ENCODE measurements around the gene CEACAM6.
A peak's percentile ranks its signal among the peaks of the same experiment; 100 is the strongest.
"Not testable (repeated sequence)": the region's sequence is repeated elsewhere in the genome, so short reads cannot be mapped to it uniquely, and the experiment has no call there.

CEACAM6 gene

DNA sequence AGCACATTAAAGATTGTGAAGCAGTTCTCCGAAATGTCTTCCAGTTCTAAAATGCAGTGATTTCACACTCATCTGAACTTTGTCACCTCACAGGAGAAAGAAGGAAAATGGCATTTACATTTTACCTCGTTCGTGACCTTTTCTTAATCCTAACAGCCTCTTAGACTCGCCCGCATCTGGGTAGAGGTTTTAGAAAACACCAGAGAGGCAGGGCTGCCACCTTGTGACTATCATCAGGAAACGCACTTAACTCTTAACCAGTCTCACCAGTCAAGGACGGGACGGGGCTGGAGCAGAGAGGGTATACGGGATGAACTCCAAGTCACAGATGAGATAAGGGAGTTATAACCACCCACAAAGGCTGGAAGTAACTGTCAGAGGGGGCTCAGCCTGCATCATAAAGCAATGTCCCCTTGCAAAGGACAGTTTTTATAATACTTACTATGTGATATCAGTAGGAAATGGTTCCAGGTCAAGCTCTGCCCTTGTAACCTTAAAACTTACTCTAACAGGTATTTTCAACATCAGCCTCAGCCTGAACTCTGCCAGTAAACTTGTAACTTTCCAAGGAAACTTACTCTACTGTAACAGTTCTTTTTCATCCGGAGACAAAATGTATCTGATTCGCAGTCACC is 8.6 kb upstream of the CEACAM6 start:
- no peak for DNase-seq (ENCODE audit: low read depth, low spot score)

DNA sequence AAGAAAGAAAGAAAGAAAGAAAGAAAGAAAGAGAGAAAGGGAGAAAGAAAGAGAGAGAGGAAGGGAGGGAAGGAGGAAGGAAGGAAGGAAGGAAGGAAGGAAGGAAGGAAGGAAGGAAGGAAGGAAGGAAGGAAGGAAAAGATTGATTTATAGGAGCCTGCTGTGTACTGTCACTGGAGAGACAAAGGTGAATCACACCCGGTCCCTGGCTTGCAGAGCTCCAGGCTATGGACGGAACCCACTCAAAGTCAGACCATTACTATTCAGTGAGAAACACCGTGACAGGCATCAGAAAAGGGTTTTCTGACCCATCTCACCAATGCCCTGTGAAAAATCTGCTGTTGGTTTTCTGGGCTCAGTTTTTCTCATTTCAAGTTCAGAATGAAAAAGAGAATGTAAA is 7.3 kb upstream of the CEACAM6 start:
- DNase-seq (ENCODE audit: low read depth, low spot score), result no peak

DNA sequence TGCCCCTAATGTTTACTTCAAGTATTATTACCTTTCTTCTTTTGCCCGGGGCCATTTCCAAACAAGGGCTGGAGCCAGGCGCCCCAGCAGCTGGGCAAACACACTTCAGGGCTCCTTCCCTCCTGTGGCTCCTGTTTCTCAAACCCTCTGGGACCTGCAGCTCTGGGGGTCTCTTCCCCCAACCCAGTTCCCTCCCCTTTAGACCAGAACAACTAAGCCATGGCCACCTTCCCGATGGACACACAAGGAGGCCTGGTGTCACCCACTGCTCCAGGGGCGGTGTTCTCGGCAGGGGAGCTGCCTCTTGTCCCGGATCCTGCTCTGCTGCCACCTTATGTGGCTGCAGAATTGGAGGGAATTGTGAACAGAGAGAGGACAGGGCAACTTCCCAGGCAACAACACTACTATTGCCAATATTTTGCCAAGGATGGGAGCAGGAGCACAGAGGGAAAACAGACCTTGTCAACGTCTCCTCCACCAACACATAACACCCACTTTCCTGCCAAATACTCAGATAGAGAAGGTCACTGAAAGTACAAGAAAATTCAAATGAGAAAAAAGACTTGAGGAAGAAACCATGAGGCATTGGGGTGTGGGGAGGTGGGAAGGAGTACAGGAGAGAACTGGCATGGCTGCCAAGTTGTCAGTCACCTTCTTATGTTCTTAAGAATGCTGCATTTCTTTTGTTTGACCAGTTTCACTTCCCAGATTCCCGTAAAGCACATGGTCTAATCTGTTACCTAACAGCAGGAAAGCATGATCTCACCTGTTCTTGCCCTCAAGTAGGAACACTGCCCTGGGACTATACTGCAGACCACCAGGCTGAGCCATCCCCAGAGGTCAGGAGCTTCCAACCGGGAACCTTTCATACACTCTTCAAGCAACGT is 4.8 kb upstream of the CEACAM6 start:
- DNase-seq (ENCODE audit: low read depth, low spot score), result not testable (repeated sequence)

DNA sequence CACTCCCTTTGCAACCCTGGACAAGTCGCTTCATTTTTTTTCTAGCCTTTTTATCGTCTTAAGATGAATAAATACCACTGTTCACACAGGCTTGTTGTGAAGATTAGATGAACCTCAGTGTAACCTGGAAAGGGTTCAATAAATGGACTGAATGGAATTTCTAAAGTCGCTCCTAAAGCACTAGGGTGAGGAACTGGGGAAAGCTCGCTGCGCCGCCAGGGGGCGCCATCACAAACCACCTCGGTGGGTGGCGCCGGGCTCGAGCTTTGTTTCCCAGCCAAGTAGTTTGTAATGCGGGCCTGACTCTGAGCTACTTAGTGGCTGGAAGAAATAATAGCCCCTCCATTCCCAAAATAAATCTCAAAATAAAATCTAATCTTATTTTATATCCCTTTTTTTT is 2.2 kb upstream of the CEACAM6 start:
- DNase-seq (ENCODE audit: low read depth, low spot score), result no peak

DNA sequence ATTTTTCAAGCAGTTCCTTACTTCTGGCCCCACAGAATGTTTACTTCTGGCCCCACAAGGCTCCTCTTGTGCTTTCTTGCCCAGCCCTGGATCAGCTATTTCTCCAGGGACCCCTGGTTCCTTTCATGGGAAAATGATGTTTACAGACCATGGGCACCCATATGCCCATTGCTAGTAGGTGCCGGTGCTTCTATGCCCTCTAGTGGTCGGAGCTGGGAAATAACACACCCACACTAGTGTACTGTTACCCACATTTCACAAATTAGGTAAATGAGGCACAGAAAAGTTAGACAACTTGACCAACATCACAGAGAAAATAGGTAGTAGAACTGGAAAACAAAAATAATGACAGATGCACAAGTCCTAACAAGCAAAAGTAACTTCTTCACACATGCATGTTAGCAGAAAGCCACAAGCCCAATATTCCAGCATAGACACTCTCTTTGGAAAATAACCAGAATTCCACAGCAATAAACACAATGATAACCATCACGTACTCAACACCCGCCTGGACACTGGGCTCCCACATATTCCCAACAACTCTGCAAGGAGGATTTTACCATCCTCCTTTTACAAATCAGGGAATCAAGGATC is 1.3 kb upstream of the CEACAM6 start:
- DNase-seq (ENCODE audit: low read depth, low spot score), result no peak

DNA sequence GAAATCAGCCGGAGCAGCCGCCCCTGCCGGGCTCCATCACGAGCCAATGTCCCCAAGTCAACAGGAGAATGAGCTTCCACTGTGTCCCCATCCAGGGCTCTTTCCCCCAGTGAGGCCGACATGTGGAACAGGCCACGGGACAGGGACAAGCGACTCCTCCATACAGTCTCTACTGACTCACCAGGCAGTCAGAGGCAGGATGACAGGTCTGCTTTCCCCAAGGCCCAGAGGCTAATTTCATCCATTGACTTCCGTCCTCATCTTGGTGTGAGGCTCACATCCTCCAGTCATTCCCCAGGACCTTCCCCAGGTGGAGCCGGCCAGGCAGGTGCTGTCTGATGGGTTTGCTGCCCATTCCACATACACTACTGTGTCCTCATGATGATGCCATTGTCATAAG is 3.5 kb downstream of the CEACAM6 start:
- no peak for DNase-seq (ENCODE audit: low read depth, low spot score)

DNA sequence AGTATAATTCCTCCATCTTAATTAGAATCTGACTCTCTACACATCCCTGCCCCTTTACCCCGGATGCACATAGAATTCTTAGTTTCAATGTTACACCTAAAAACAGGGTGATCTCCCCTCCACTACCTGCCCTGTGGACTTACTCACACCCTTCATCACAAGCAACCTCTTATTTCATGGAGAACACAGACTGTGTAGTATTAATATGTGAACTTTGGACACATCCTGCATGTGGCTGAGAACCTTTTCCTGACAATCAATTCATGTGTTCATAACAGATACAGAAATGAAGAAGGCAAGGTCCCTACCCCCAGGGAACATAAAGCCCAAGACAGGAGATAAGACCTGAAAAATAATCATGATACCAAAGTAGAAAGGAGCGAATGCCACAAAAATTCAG is 11.8 kb downstream of the CEACAM6 start:
- no peak for DNase-seq (ENCODE audit: low read depth, low spot score)

DNA sequence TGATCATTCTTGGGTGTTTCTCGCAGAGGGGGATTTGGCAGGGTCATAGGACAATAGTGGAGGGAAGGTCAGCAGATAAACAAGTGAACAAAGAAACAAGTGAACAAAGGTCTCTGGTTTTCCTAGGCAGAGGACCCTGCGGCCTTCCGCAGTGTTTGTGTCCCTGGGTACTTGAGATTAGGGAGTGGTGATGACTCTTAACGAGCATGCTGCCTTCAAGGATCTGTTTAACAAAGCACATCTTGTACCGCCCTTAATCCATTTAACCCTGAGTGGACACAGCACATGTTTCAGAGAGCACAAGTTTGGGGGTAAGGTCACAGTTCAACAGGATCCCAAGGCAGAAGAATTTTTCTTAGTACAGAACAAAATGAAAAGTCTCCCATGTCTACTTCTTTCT is 12.8 kb downstream of the CEACAM6 start:
- not testable (repeated sequence) for DNase-seq (ENCODE audit: low read depth, low spot score)

DNA sequence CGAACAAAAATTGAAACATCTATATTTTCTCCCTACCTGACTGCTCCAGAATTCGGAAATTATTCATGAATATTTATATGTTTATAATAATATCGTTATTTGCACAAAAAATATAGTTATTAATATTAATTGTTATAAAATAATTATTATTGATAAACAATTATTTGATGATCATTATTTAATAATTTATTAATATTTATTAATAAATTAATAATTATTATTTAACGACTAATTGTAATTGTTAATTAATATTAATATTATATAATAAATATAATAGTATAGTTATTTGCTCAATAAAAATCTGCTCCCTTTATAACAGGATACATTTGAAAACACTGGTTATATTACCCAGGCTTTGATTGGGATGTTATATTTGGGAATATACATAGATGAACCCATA is 14.3 kb downstream of the CEACAM6 start:
- DNase-seq (ENCODE audit: low read depth, low spot score), result no peak

DNA sequence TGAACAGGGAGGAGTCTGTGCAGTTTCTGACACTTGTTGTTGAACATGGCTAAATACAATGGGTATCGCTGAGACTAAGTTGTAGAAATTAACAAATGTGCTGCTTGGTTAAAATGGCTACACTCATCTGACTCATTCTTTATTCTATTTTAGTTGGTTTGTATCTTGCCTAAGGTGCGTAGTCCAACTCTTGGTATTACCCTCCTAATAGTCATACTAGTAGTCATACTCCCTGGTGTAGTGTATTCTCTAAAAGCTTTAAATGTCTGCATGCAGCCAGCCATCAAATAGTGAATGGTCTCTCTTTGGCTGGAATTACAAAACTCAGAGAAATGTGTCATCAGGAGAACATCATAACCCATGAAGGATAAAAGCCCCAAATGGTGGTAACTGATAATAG is 16.1 kb downstream of the CEACAM6 start:
- no peak for DNase-seq (ENCODE audit: low read depth, low spot score)

DNA sequence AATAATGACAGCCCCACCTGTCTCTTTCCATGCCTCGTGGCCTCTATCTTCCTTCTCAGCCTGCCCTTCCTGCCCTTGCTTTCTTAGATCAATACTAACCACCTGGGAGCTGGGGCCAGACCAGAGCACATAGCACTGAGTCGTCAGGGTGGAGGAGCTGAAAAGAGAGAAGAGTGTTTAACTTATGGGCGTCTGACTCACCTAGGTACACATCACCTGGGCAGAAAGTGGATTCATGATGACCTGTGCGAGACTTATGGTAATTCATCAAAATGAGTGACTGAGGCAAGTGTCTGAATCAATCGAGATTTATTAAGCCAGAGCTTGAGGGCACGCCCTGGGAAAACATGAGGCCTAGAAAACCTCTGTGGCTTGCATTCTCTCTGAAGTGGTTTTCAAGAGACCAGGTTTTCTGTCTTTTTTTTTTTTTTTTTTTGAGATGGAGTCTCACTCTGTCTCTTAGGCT is 19.2 kb downstream of the CEACAM6 start:
- no peak for DNase-seq (ENCODE audit: low read depth, low spot score)

DNA sequence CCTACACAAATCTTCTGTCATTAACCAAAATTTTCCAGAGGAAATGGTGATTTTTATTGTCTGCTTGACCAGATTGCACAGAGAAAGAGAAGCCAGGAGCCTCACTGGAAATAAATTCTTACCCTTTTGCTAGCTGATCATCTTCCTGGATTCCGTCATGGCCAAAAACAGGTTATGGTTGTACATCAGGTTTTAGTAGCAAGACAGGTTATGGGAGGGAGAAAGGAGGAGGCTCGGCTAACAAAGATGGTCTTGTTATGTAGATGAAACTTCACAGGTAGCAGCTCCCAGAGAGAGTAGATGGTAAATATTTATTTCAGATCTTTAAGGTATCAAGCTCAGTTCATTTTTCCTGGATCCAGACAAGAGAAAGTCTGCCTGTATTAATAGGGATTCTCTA is 21.4 kb downstream of the CEACAM6 start:
- DNase-seq (ENCODE audit: low read depth, low spot score), result no peak

DNA sequence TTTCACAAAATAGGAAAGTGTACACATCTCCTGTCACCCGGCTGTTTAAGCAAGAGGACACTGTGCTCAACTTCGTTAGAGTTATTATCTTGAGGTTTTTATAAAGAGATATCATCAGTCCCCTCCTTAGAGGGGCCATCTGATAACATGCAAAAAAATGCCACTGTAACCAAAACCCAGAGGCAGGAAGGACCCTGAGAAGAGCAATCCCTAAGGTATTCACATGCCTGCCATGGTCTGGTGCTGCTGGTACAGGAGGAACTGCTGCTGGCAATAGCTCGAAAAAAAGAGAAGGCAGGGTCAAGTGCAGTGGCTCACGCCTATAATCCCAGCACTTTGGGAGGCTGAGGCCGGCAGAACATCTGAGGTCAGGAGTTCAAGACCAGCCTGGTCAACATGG is 28.3 kb downstream of the CEACAM6 start:
- DNase-seq (ENCODE audit: low read depth, low spot score), result no peak

DNA sequence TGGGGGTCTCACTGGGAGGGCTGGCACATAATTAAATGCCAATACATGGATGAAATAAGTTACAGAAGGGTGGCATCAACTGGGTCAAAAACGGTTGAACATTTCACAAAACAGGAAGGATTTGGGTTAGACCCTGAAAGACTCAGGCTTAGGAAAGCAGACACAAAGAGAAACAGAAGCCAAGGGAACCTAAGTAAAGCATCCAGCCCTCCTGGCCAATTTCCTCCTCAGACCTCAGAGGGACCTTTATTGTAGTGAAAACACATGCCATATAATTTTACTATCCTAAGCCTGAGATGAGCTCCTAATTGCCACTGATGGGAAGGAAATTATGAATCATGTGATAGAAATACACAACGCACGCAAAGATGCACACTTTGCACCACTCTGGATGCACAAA is 29.0 kb downstream of the CEACAM6 start:
- DNase-seq (ENCODE audit: low read depth, low spot score), result no peak

DNA sequence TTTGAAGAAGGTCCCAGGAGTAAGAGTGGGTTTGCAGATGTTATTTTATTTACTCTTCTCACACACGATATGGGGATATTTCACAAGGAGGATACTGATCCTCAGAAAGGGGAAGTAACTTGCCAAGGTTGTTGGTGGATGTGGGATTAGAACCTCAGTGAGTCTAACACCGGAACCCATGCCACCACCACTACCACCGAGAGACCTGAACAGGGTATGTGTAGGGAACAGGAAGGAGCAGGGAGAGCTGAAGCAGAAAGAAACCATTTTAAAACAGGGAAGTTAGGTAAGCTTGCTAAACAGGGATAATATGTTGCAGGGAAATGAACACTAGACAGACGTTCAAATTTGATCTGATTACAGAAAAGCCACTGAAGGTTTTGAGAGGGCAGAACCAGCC is 29.4 kb downstream of the CEACAM6 start:
- DNase-seq (ENCODE audit: low read depth, low spot score), result no peak

DNA sequence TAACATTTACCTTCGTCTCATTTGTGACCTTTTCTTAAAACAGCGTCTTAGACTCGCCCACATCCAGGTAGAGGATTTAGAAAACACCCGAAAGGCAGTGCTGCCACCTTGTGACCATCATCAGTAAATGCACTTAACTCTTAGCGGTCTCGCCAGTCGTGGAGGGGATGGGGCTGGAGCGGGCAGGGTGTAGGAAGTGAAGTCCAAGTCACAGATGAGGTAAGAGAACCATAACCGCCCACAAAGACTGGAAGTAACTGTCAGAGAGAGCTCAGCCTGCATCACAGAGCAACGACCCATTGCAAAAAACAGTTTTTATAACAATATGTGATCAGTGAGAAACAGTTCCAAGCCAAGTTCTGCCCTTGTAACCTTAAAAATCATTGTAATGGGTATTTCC is 30.3 kb downstream of the CEACAM6 start:
- peak; percentile 31 for DNase-seq (ENCODE audit: low read depth, low spot score)

DNA sequence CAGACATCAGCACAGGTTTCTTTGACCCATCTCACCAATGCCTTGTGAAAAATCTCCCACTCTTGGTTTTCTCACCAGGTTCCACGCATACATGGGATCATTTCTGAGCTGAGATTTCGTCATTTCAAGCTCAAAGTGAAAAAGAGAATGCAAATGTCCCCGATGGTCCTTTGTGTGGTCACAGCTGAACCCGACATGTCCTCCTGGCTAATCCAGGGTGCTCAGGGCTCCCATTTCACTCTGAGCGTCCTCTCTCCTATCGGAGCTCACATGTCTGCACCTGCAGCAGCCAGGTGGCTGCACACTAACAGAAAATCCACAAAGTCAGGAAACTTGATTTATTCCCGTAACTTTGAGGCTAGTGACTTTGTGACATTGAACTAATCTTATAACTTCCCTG is 31.7 kb downstream of the CEACAM6 start:
- no peak for DNase-seq (ENCODE audit: low read depth, low spot score)

DNA sequence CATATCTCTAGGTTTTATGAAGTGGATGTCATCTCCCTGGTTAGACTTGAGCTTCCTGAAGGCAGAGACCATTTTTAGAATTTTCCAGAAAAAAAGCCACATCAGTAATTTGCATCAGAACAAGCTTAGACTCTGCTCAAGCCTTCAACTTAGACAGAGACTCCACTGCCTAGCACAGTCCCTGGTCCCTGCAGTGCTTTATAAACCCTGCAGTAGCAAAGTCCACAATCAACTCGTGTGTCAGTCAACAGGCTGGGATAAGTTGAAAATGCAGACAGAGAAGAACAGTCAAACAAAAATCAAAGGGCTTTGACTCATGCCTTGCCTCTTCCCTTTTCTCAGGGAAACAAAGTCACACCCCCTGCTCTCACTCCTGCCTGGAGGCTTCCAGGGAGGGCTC is 33.2 kb downstream of the CEACAM6 start:
- DNase-seq (ENCODE audit: low read depth, low spot score), result not testable (repeated sequence)

DNA sequence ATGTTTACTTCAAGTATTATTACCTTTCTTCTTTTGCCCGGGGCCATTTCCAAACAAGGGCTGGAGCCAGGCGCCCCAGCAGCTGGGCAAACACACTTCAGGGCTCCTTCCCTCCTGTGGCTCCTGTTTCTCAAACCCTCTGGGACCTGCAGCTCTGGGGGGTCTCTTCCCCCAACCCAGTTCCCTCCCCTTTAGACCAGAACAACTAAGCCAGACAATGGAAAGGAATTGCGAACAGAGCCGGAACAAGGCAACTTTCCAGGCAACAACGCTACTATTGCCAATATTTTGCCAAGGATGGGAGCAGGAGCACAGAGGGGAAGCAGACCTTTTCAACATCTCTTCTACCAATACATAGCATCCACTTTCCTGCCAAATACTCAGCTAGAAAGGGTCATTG is 33.7 kb downstream of the CEACAM6 start:
- not testable (repeated sequence) for DNase-seq (ENCODE audit: low read depth, low spot score)

DNA sequence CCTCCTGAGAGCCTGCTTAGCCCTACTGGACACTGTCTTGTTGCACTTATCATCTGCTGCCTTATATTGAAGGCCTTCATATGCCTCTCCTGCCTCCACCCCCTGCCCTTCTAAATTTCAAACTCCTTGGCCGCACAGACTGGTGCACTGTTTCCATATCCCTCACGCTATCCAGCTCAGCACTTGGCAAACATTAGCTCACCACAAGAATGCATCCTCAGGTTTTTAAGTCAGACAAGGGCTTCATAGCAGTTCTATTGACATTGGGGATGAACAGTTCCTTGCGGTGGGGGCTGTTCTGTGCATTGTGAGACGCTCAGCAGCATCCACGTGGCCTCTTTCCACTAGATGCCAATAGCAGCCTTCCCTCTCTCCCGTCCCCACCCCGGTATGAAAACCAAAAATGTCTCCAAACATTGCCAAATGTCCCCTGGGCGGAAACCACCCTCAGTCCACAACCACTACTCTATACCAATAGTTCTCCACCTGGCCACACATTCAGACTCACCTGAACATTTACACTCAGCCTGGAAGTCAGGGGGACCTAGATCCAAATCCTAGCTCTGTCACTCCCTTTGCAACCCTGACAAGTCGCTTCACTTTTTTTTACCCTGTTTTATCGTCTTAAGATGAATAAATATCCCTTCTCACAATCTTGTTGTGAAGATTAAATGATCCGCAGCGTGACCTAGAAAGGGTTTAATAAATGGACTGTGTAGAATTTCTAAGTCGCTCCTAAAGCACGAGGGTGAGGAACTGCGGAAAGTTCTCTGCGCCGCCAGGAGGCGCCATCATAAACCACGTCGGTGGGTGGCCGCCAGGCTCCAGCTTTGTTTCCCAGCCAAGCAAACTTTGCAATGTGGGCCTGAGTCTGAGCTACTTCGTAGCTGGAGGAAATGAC is 37.4 kb downstream of the CEACAM6 start:
- DNase-seq (ENCODE audit: low read depth, low spot score), result no peak

DNA sequence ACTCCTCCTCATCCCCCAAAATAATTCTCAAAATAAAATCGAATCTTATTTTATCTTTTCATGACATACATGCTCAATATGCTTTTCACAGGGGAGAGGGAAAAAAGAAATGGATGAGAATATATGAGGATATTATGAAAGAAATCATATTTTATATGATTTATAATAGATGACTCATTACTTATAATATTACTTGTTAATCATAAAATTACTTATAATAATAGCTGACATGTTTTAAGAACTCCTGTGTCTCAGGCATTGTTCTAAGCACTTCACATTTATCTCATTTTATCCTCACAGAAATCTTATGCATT is 38.0 kb downstream of the CEACAM6 start:
- no peak for DNase-seq (ENCODE audit: low read depth, low spot score)

DNA sequence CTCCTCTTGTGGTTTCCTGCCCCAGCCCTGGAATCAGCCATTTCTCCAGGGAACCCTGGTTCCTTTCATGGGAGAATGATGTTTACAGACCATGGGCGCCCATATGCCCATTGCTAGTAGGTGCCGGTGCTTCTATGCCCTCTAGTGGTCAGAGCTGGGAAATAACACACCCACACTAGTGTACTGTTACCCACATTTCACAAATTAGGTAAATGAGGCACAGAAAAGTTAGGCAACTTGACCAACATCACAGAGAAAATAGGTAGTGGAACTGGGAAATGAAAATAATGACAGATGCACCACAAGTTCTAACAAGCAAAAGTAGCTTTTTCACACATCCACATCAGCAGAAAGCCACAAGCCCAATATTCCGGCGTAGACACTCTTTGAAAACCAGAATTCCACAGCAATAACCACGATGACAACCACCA is 39.7 kb downstream of the CEACAM6 start:
- DNase-seq (ENCODE audit: low read depth, low spot score), result no peak
